ENCODE results near the gene KCNK5. TPM values are rescaled to one million over a fixed set of nuclear protein-coding genes. Genes with fewer than 3 reads are reported as not detected.

The KCNK5 gene
- total RNA-seq, 2 experiments from 2014 or later, result 0.30 to 0.47 TPM

GRCh38 chr6:39266375-39266774 lies 37.1 kb upstream of the KCNK5 start:
- ChIA-PET CTCF (no interaction called here), POLR2A (no interaction called here)
- H3K27me3 Mint-ChIP-seq, result peaks cover 8% of the 10 kb centered on the region
- H3K27me3 ChIP-seq (ENCODE audit: control insufficient read depth in 1 of 2, insufficient read depth in 2 of 2, low read length in 2 of 2), result peaks cover 0 to 3% of the 10 kb centered on the region in 2 experiments
- H3K4me1 ChIP-seq (ENCODE audit: insufficient read depth, low read length), result no peaks in the 10 kb centered on the region
- H3K36me3 ChIP-seq (ENCODE audit: insufficient read depth, low read length), result no peaks in the 10 kb centered on the region
- H3K4me1 Mint-ChIP-seq (ENCODE audit: low read depth), result no peaks in the 10 kb centered on the region
- no peaks in the 10 kb centered on the region for H3K9me3 Mint-ChIP-seq
- no peak overlapping the region for H3K27ac Mint-ChIP-seq
- no peak for DNase-seq
- ATAC-seq (ENCODE audit: poor library complexity), result no peak
- H3K4me3 Mint-ChIP-seq, result no peak overlapping the region
- no peak overlapping the region for H3K4me3 ChIP-seq (ENCODE audit: low read length)
- TF ChIP-seq CTCF (IDR thresholded peaks at IDR 0.05), result no peak
- intact Hi-C loops (cut with DNase I, micrococcal nuclease), result no loop called here
- H3K27ac ChIP-seq (ENCODE audit: low read depth in 1 of 2, low read length in 2 of 2), result no peak overlapping the region
- no peaks in the 10 kb centered on the region for H3K9me3 ChIP-seq (ENCODE audit: control insufficient read depth in 1 of 2, insufficient read depth in 1 of 2, low read length in 2 of 2)
- no peaks in the 10 kb centered on the region for H3K36me3 Mint-ChIP-seq (ENCODE audit: low read depth)

- ChIA-PET CTCF (no interaction called here), POLR2A (no interaction called here)
- no peak for ATAC-seq (ENCODE audit: poor library complexity)
Measured at GRCh38 chr6:39263303-39264037, 34.2 kb upstream of the KCNK5 start.

GRCh38 chr6:39261751-39262150 lies 32.5 kb upstream of the KCNK5 start:
- ChIA-PET CTCF (no interaction called here), POLR2A (no interaction called here)
- Mint-ChIP-seq H3K36me3 (ENCODE audit: low read depth) (no peaks in the 10 kb centered on the region), H3K9me3 (no peaks in the 10 kb centered on the region), H3K27me3 (peaks cover 15% of the 10 kb centered on the region), H3K4me3 (no peak overlapping the region), H3K4me1 (ENCODE audit: low read depth) (no peaks in the 10 kb centered on the region), H3K27ac (no peak overlapping the region)
- H3K27me3 ChIP-seq (ENCODE audit: control insufficient read depth in 1 of 2, insufficient read depth in 2 of 2, low read length in 2 of 2), result no peaks in the 10 kb centered on the region
- ATAC-seq (ENCODE audit: poor library complexity) (no peak), DNase-seq (no peak)
- no peak overlapping the region for H3K27ac ChIP-seq (ENCODE audit: low read depth in 1 of 2, low read length in 2 of 2)
- H3K9me3 ChIP-seq (ENCODE audit: control insufficient read depth in 1 of 2, insufficient read depth in 1 of 2, low read length in 2 of 2), result no peaks in the 10 kb centered on the region
- no peaks in the 10 kb centered on the region for H3K4me1 ChIP-seq (ENCODE audit: insufficient read depth, low read length)
- H3K4me3 ChIP-seq (ENCODE audit: low read length), result no peak overlapping the region
- intact Hi-C loops (cut with DNase I, micrococcal nuclease), result no loop called here
- no peaks in the 10 kb centered on the region for H3K36me3 ChIP-seq (ENCODE audit: insufficient read depth, low read length)
- TF ChIP-seq CTCF (IDR thresholded peaks at IDR 0.05), result no peak

More at GRCh38 chr6:39263303-39264037, 34.2 kb upstream of the KCNK5 start:
- no peaks in the 10 kb centered on the region for H3K9me3 Mint-ChIP-seq
- no peaks in the 10 kb centered on the region for H3K4me1 Mint-ChIP-seq (ENCODE audit: low read depth)
- no peak for DNase-seq
- Histone ChIP-seq H3K36me3 (ENCODE audit: insufficient read depth, low read length) (no peaks in the 10 kb centered on the region), H3K27me3 (ENCODE audit: control insufficient read depth in 1 of 2, insufficient read depth in 2 of 2, low read length in 2 of 2) (peaks cover 0 to 3% of the 10 kb centered on the region in 2 experiments), H3K4me3 (ENCODE audit: low read length) (no peak overlapping the region), H3K9me3 (ENCODE audit: control insufficient read depth in 1 of 2, insufficient read depth in 1 of 2, low read length in 2 of 2) (no peaks in the 10 kb centered on the region), H3K27ac (ENCODE audit: low read depth in 1 of 2, low read length in 2 of 2) (no peak overlapping the region), H3K4me1 (ENCODE audit: insufficient read depth, low read length) (no peaks in the 10 kb centered on the region)
- H3K36me3 Mint-ChIP-seq (ENCODE audit: low read depth), result no peaks in the 10 kb centered on the region
- peaks cover 15% of the 10 kb centered on the region for H3K27me3 Mint-ChIP-seq
- no peak for TF ChIP-seq CTCF (IDR thresholded peaks at IDR 0.05)
- intact Hi-C loops (cut with DNase I, micrococcal nuclease), result no loop called here
- H3K27ac Mint-ChIP-seq, result no peak overlapping the region
- H3K4me3 Mint-ChIP-seq, result no peak overlapping the region

Measured in CD4-positive, alpha-beta T cell (primary cell).